HG02943 (cell line): Measurements from ENCODE around the gene RBM41.
"Not testable (repeated sequence)": the region's sequence is repeated elsewhere in the genome, so short reads cannot be mapped to it uniquely, and the experiment has no call there.

Source experiments
- ATAC-seq: cut with Tn5 transposase; IDR thresholded peaks from one replicate; pipeline ENCODE4 v1.9.1; 2021; ENCODE audit warnings: mild to moderate bottlenecking, low read depth, moderate library complexity; ENCODE audit not compliant: unreplicated experiment

Gene RBM41

GRCh38 chrX:107118322-107119147 is at the start of gene RBM41:
TSS of gene RBM41 (minus strand) at chrX:107118822. CDS start at chrX:107118773, 49 bp downstream.
- ATAC-seq, result peak; percentile 98

- ATAC-seq, result no peak
These were observed 49.6 kb upstream of the RBM41 start for GRCh38 chrX:107168257-107168656.

GRCh38 chrX:107167163-107167921 is 48.7 kb upstream of the RBM41 start:
- no peak for ATAC-seq

- not testable (repeated sequence) for ATAC-seq
These were observed 39.0 kb upstream of the RBM41 start for GRCh38 chrX:107157618-107158017.

GRCh38 chrX:107155621-107156430 is 37.2 kb upstream of the RBM41 start:
- not testable (repeated sequence) for ATAC-seq

GRCh38 chrX:107154787-107155620 is 36.4 kb upstream of the RBM41 start:
- ATAC-seq, result no peak

- no peak for ATAC-seq
These were observed 34.4 kb upstream of the RBM41 start for GRCh38 chrX:107153005-107153404.

GRCh38 chrX:107146670-107147069 is 28.0 kb upstream of the RBM41 start:
- ATAC-seq, result no peak

GRCh38 chrX:107135965-107136307 is 17.3 kb upstream of the RBM41 start:
- no peak for ATAC-seq

- peak; percentile 66 for ATAC-seq
These were observed 16.7 kb upstream of the RBM41 start for GRCh38 chrX:107135049-107135964.

- ATAC-seq, result no peak
These were observed 5.1 kb upstream of the RBM41 start for GRCh38 chrX:107123750-107124149.

GRCh38 chrX:107119283-107119682 is 661 bp upstream of the RBM41 start:
- no peak for ATAC-seq

- ATAC-seq, result peak; percentile 10
These were observed 665 bp downstream of the RBM41 start for GRCh38 chrX:107117993-107118321.

- ATAC-seq, result no peak
These were observed 11.2 kb downstream of the RBM41 start for GRCh38 chrX:107107459-107107858.

- no peak for ATAC-seq
These were observed 15.6 kb downstream of the RBM41 start for GRCh38 chrX:107102980-107103379.

GRCh38 chrX:107076158-107076557 is 42.5 kb downstream of the RBM41 start:
- no peak for ATAC-seq

GRCh38 chrX:107057731-107058130 is 60.9 kb downstream of the RBM41 start:
- ATAC-seq, result not testable (repeated sequence)

- no peak for ATAC-seq
These were observed 63.6 kb downstream of the RBM41 start for GRCh38 chrX:107054978-107055377.

- ATAC-seq, result no peak
These were observed 68.4 kb downstream of the RBM41 start for GRCh38 chrX:107050195-107050709.
